WI38 (cell line): Measurements from ENCODE around the gene CLDN7.

Source experiments
- H3K4me3 ChIP-seq: 2 replicates; pipeline ENCODE4 v1.5.1; 2011; ENCODE audit warnings: low read depth, mild to moderate bottlenecking, control low read depth, low read length
- CTCF ChIP-seq: IDR thresholded peaks from 2 replicates; pipeline ENCODE4 v1.5.1; 2012; ENCODE audit warnings: low read depth, mild to moderate bottlenecking, control low read depth, low read length

The CLDN7 gene

DNA sequence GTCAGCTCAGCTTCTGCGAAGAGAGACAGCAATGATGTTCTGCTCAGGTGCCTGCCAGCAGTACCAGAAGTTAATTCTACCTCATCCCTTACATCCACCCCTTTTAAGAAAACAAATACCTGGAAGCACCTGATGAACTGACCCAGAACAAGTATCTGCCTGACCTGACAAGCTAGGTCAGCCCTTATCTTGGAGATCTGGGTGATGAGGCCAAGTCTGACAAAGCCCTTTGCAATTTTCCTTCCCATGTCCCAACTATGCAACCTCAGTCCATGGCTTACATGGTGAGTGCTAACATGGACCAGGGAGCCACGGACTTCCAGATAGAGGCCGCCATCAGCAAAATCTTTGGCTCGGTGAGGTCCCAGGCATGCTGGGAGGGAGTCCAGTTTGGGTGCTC lies 38.9 kb downstream of the CLDN7 start:
- TF ChIP-seq CTCF = no peak
- no peak overlapping the region for H3K4me3 ChIP-seq

DNA sequence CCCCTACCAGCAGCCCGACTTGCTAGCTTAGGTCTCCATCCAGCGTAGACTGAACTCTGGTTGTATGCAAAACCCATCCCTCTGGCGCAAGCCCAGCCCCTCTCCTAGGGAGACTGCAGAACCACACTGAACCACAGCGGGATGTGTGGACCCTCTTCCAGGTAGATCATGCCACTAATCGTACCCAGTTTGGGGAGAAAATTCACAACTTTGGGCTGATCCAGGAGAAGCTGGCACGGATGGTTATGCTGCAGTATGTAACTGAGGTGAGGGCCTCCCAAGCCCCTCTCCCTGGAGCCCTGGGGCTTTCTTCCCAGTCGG lies 39.3 kb downstream of the CLDN7 start:
- TF ChIP-seq CTCF = no peak
- H3K4me3 ChIP-seq = no peak overlapping the region

GRCh38 chr17:7222093-7222971 lies 39.9 kb downstream of the CLDN7 start:
- H3K4me3 ChIP-seq = no peak overlapping the region
- TF ChIP-seq CTCF = no peak

- no peak overlapping the region for H3K4me3 ChIP-seq
Measured at GRCh38 chr17:7221278-7222092, 40.8 kb downstream of the CLDN7 start.

DNA sequence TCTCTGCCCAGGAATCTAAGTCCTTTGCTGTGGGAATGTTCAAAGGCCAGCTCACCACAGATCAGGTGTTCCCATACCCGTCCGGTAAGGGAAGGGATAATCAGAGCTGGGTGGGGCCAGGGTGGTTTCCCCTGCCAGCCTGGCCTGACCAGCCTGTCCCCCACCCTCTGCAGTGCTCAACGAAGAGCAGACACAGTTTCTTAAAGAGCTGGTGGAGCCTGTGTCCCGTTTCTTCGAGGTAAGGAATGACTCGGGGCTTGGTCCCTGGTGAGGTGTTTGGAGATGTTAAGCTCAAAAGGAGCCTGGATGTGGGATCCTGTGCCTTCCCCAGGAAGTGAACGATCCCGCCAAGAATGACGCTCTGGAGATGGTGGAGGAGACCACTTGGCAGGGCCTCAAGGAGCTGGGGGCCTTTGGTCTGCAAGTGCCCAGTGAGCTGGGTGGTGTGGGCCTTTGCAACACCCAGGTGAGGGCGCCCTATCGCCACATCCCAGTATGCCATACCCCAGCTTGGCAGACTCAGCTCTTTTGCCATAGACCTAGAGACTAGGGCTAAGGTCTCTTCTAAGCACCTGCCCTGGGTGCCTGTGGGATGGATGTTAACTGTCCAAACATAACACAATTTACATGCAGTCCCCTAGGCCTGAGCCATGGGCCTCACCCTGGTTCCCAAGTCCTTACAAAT lies 41.5 kb downstream of the CLDN7 start:
- peak; percentile 48 for TF ChIP-seq CTCF

More at GRCh38 chr17:7221278-7222092, 40.8 kb downstream of the CLDN7 start:
- no peak for TF ChIP-seq CTCF

DNA sequence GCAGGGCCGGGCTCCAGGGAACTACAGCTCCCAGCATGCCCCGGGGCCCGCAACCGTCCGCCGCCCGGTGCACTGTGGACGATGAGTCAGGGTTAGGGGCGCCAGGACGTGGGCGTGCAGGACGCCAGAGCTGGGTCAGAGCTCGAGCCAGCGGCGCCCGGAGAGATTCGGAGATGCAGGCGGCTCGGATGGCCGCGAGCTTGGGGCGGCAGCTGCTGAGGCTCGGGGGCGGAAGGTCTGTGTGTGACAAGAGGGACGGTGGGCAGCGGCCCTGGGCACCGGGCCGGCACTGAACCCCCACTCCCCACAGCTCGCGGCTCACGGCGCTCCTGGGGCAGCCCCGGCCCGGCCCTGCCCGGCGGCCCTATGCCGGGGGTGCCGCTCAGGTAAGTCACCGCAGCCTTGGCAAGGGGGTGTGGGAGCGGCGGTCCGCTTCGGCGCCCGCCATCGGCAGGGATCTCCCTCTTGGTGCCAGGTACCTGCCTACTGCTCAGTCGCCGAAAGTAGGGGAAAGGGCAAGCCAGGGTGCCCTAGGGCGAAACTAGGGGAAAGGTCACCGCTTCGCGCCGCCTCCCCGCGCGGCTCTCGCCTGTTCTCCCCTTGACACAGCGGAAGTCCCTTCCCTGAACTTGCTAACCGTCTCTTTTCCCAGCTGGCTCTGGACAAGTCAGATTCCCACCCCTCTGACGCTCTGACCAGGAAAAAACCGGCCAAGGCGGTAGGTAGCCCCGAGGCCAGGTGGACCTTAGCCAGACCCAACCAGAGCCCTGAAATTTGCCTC lies 42.3 kb downstream of the CLDN7 start, which contains the start of the genes ACADVL and DLG4:
TSS of gene ACADVL (plus strand) at position 127 of the 781 bp plus-strand sequence. CDS start at position 174, 47 bp downstream.
TSS of gene DLG4 (minus strand) at position 25 of the 781 bp plus-strand sequence.
- H3K4me3 ChIP-seq = peak within 1 kb of the TSS; percentile 92
- TF ChIP-seq CTCF = no peak

More for the DNA sequence above, 41.5 kb downstream of the CLDN7 start:
- peak overlapping the region; percentile 92 for H3K4me3 ChIP-seq
